NB4 (cell line): Measurements from ENCODE around the gene CCDC68.

Experiments used
- DNase-seq: peaks from one replicate; pipeline ENCODE4 v3.0.0; 2010; ENCODE audit warnings: low read depth
- H3K4me3 ChIP-seq: one replicate; pipeline ENCODE4 v1.5.1; 2011; ENCODE audit warnings: mild to moderate bottlenecking, low read depth, low read length, moderate library complexity
- MAX ChIP-seq: IDR thresholded peaks from 2 replicates; pipeline ENCODE4 v1.6.1; 2011; ENCODE audit warnings: low read depth, low read length
- MYC ChIP-seq: IDR thresholded peaks from 2 replicates; pipeline ENCODE4 v1.6.1; 2011; ENCODE audit warnings: low read depth, low read length
- POLR2A ChIP-seq: IDR thresholded peaks from 2 replicates; pipeline ENCODE4 v1.6.1; 2011; ENCODE audit warnings: mild to moderate bottlenecking; ENCODE audit not compliant: insufficient read length; ENCODE audit errors: extremely low read depth
- TF ChIP-seq, protein P1 (sequence below): IDR thresholded peaks from one replicate; pipeline ENCODE4 v1.5.1; 2012; ENCODE audit warnings: low read depth, low read length

The CCDC68 gene

DNA sequence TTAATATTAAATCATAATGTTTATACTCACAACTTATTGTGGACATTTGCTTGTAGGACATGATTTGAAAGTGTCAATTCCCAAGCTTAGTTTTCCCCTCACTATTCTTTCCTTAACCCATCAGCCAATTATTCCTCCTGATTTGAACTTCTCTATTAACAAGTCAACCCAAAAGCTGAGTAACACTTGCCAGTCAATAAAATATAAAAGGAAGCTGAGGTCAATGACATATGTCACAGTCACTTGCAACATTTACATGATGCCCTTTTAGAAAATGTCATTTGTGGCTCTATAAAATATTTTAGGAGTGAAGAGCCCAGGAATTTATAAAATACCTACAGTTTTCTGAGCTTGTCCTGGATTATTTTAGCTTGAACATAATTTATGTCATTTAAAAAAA lies 7.2 kb downstream of the CCDC68 start:
- TF ChIP-seq MYC (no peak), POLR2A (no peak), MAX (no peak)
- TF ChIP-seq, protein P1, sequence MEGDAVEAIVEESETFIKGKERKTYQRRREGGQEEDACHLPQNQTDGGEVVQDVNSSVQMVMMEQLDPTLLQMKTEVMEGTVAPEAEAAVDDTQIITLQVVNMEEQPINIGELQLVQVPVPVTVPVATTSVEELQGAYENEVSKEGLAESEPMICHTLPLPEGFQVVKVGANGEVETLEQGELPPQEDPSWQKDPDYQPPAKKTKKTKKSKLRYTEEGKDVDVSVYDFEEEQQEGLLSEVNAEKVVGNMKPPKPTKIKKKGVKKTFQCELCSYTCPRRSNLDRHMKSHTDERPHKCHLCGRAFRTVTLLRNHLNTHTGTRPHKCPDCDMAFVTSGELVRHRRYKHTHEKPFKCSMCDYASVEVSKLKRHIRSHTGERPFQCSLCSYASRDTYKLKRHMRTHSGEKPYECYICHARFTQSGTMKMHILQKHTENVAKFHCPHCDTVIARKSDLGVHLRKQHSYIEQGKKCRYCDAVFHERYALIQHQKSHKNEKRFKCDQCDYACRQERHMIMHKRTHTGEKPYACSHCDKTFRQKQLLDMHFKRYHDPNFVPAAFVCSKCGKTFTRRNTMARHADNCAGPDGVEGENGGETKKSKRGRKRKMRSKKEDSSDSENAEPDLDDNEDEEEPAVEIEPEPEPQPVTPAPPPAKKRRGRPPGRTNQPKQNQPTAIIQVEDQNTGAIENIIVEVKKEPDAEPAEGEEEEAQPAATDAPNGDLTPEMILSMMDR = no peak
- peak; percentile 29 for DNase-seq
- no peak overlapping the region for H3K4me3 ChIP-seq

- no peak for TF ChIP-seq MYC
- TF ChIP-seq POLR2A = no peak
- TF ChIP-seq, protein P1 = no peak
- no peak for TF ChIP-seq MAX
- H3K4me3 ChIP-seq = no peak overlapping the region
- DNase-seq = no peak
These were observed 9.0 kb downstream of the CCDC68 start for GRCh38 chr18:54950221-54950620.

- no peak for DNase-seq
- TF ChIP-seq MAX (no peak), MYC (no peak), POLR2A (no peak)
- TF ChIP-seq, protein P1 = no peak
- no peak overlapping the region for H3K4me3 ChIP-seq
These were observed 9.7 kb downstream of the CCDC68 start for GRCh38 chr18:54949588-54949987.

DNA sequence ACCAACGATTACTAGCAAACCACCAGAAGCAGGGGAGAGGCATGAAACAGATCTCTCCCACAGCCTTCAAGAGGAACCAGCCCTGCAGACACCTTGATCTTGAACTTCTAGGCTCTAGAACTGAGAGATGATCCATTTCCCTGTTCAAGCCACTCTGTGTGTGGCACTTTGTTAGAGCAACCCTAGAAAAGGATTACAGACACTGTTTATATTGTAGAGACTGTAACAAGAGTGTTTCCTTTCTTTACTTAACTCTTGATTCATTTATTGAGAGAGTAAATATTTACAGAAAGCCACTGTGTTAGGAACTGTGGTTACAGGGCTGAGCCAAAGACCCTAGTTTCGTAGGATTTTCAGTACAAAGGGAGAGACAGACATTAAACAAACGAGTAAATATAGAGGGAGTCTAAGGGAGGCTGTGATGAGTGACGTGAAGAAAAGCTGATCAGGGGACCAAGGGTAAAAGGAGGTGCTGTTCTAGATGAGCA lies 10.9 kb downstream of the CCDC68 start:
- no peak overlapping the region for H3K4me3 ChIP-seq
- no peak for TF ChIP-seq MYC
- TF ChIP-seq MAX = no peak
- TF ChIP-seq, protein P1 = no peak
- no peak for TF ChIP-seq POLR2A
- DNase-seq = no peak

- H3K4me3 ChIP-seq = no peak overlapping the region
- no peak for TF ChIP-seq MYC
- no peak for TF ChIP-seq MAX
- TF ChIP-seq, protein P1 = no peak
- TF ChIP-seq POLR2A = no peak
- DNase-seq = no peak
These were observed 12.2 kb downstream of the CCDC68 start for GRCh38 chr18:54947091-54947490.

DNA sequence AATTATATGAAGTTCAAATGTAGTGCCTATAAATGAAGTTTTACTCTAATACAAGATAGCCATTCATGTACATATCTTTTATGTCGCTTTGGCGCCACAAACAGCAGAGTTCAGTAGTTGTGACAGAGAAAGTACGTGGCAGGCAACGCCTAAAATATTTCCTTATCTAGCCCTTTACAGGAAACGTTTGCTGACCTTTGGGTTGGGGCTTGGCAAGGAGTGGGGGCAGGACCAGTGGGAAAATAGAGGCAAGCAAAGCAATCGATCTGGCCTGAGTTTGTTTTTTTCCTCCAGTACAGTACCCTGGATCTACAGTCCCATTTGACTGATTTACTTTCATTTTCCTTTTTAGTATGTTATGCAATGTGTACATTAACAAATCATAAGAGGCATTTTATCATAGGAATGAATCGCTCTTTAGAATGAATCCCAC lies 13.1 kb downstream of the CCDC68 start:
- no peak for TF ChIP-seq MAX
- TF ChIP-seq, protein P1 = no peak
- no peak for TF ChIP-seq MYC
- TF ChIP-seq POLR2A = no peak
- DNase-seq = peak; percentile 69
- H3K4me3 ChIP-seq = peak overlapping the region; percentile 69
